K562 (cell line): Measurements from ENCODE around the gene RYR1. TPM values are rescaled to one million over a fixed set of nuclear protein-coding genes. Genes with fewer than 3 reads are reported as not detected.

ENCODE experiments used
- ARID4B ChIP-seq: sonication (generic); formaldehyde crosslinking; IDR thresholded peaks from 2 replicates; pipeline ENCODE4 v1.8.0; 2022; ENCODE audit warnings: mild to moderate bottlenecking, missing genetic modification reagents
- BRD9 ChIP-seq: fragments of 450-650 bp; IDR thresholded peaks from 2 replicates; pipeline ENCODE4 v1.6.1; 2018; ENCODE audit warnings: low read depth; ENCODE audit not compliant: partially characterized antibody
- CHD7 ChIP-seq: fragments of 200-600 bp; sonication (generic); IDR thresholded peaks from one replicate; pipeline ENCODE4 v1.6.1; 2012; ENCODE audit warnings: mild to moderate bottlenecking, low read depth, low read length, inconsistent platforms
- GATAD2A ChIP-seq: fragments of 450-650 bp; IDR thresholded peaks from 2 replicates; pipeline ENCODE4 v1.6.1; 2017
- GTF2A2 ChIP-seq: IDR thresholded peaks from 2 replicates; pipeline ENCODE4 v1.6.1; 2016; ENCODE audit warnings: mild to moderate bottlenecking, missing genetic modification characterization, missing compliant biosample characterization
- SMAD3 ChIP-seq: fragments of 450-650 bp; formaldehyde crosslinking; conservative IDR thresholded peaks from 2 replicates; pipeline ENCODE4 v1.4.0; 2020; ENCODE audit warnings: mild to moderate bottlenecking
- TGIF2 ChIP-seq: sonication (generic); formaldehyde crosslinking; IDR thresholded peaks from 2 replicates; pipeline ENCODE4 v1.8.1; 2022; ENCODE audit warnings: mild to moderate bottlenecking, missing genetic modification reagents, moderate library complexity
- ZNF512 ChIP-seq: IDR thresholded peaks from 2 replicates; pipeline ENCODE4 v1.6.1; 2016; ENCODE audit warnings: missing genetic modification characterization, missing compliant biosample characterization
- polyA plus RNA-seq, 8 experiments: library from polyadenylated mRNA; depleted of rRNA in 4 of 8; stranded (reverse) in 5 of 8; unstranded in 3 of 8; fragments of >200 nt; fragmentation: Nextera tagmentation in 2 of 8; fragmentation: Illumina TruSeq in 1 of 8; extraction: Ambion mirVana in 2 of 8; extraction: Trizol in 1 of 8; gene quantifications; 2 replicates each; pipeline versions ENCODE4 v1.2.1 to v1.2.3, GENCODE V29; 2011 to 2014; ENCODE audit warnings: inconsistent platforms in 1 of 8, missing spikeins in 1 of 8
- total RNA-seq, 7 experiments: library from RNA; depleted of rRNA in 6 of 7; stranded (reverse); fragments of >200 nt in 6 of 7; fragmentation: Illumina TruSeq in 2 of 7; extraction: Trizol in 2 of 7; gene quantifications; 2 replicates each; pipeline versions ENCODE4 v1.2.1 to v1.2.3, GENCODE V29; 2011 to 2021; ENCODE audit warnings: low replicate concordance in 1 of 7
- TF ChIP-seq, protein P1 (sequence below): fragments of 450-650 bp; IDR thresholded peaks from 2 replicates; pipeline ENCODE4 v1.6.1; 2014; ENCODE audit warnings: low read depth, mild to moderate bottlenecking, moderate library complexity, borderline replicate concordance

Gene RYR1
- total and polyA plus RNA-seq, 9 of the 15 experiments (the other 6 are each of a cell fraction or from before 2014, with no cell fraction given), result 0.11 to 7.4 (median 3.7) TPM

GRCh38 chr19:38523319-38523718 is 89.8 kb downstream of the RYR1 start (continued):
- TF ChIP-seq, protein P1, sequence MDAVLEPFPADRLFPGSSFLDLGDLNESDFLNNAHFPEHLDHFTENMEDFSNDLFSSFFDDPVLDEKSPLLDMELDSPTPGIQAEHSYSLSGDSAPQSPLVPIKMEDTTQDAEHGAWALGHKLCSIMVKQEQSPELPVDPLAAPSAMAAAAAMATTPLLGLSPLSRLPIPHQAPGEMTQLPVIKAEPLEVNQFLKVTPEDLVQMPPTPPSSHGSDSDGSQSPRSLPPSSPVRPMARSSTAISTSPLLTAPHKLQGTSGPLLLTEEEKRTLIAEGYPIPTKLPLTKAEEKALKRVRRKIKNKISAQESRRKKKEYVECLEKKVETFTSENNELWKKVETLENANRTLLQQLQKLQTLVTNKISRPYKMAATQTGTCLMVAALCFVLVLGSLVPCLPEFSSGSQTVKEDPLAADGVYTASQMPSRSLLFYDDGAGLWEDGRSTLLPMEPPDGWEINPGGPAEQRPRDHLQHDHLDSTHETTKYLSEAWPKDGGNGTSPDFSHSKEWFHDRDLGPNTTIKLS, result no peak
- TF ChIP-seq ARID4B (CRISPR knock-in tag), result no peak
- TF ChIP-seq BRD9, result no peak
- peak; percentile 32; the same call in 1 of the 2 replicates for TF ChIP-seq GATAD2A
- no peak for TF ChIP-seq GTF2A2 (tag)
- no peak for TF ChIP-seq ZNF512 (tag)
- no peak for TF ChIP-seq SMAD3 (CRISPR knock-in tag)
- no peak for TF ChIP-seq TGIF2 (CRISPR knock-in tag)
- no peak for TF ChIP-seq CHD7
